Cerebellar nuclear complex (tissue), 1 donor: Measurements from ENCODE around the gene PUM1.
"Not testable (repeated sequence)": the region's sequence is repeated elsewhere in the genome, so short reads cannot be mapped to it uniquely, and the experiment has no call there.

Source experiments
- DNase-seq, 2 experiments: peaks; one replicate each; lab custom pipeline; 2025; lab: John Stamatoyannopoulos, UW

The PUM1 gene

GRCh38 chr1:30964706-30965105 lies 100.8 kb downstream of the PUM1 start:
- DNase-seq: no peak

- DNase-seq: no peak
Observed at GRCh38 chr1:30962609-30963508, 102.7 kb downstream of the PUM1 start.

- no peak for DNase-seq
Observed at GRCh38 chr1:30957560-30958222, 107.8 kb downstream of the PUM1 start.

- DNase-seq: no peak
Observed at GRCh38 chr1:30955448-30956015, 110.0 kb downstream of the PUM1 start.

- no peak for DNase-seq
Observed at GRCh38 chr1:30953685-30954084, 111.8 kb downstream of the PUM1 start.

- no peak for DNase-seq
Observed at GRCh38 chr1:30952098-30952497, 113.4 kb downstream of the PUM1 start.

GRCh38 chr1:30950700-30951099 lies 114.8 kb downstream of the PUM1 start:
- no peak for DNase-seq

GRCh38 chr1:30950053-30950452 lies 115.5 kb downstream of the PUM1 start:
- DNase-seq: no peak

- DNase-seq: not testable (repeated sequence)
Observed at GRCh38 chr1:30949487-30949838, 116.1 kb downstream of the PUM1 start.

- DNase-seq: not testable (repeated sequence)
Observed at GRCh38 chr1:30948813-30949486, 116.6 kb downstream of the PUM1 start.

- DNase-seq: no peak
Observed at GRCh38 chr1:30948278-30948677, 117.2 kb downstream of the PUM1 start.

- DNase-seq: no peak
Observed at GRCh38 chr1:30947212-30947611, 118.3 kb downstream of the PUM1 start.

- no peak for DNase-seq
Observed at GRCh38 chr1:30942326-30942963, 123.1 kb downstream of the PUM1 start.

GRCh38 chr1:30940541-30940940 lies 125.0 kb downstream of the PUM1 start:
- no peak for DNase-seq

- no peak for DNase-seq
Observed at GRCh38 chr1:30936541-30937171, 128.9 kb downstream of the PUM1 start.

- DNase-seq: not testable (repeated sequence)
Observed at GRCh38 chr1:30935758-30936157, 129.8 kb downstream of the PUM1 start.

- DNase-seq: no peak
Observed at GRCh38 chr1:30934613-30935012, 130.9 kb downstream of the PUM1 start.

GRCh38 chr1:30933874-30934252 lies 131.7 kb downstream of the PUM1 start:
- DNase-seq: no peak

- DNase-seq: no peak
Observed at GRCh38 chr1:30930631-30931173, 134.8 kb downstream of the PUM1 start.

GRCh38 chr1:30929944-30930525 lies 135.5 kb downstream of the PUM1 start:
- DNase-seq: no peak
